Measurements from ENCODE around the gene MAGI1.

The MAGI1 gene

DNA sequence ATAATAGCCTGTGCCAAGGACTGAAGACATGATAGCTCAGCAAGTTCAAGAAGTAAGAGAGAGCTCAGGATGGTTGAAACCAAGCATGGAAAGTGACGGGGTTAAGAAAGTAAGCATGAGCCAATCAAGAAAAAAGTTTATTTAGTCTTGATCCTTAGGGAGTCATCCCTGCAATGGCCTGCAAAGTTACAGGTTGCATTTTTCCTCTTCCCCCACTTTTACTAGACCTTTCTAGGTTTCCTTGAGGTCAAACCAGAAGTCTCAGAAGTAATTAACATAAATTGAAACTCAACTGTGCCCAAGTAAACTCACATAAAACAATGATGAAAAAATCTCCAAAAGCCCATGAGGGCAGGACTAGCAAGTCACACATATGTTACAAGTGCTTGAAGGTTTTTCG is 250.9 kb downstream of the MAGI1 start:
- H3K4me3 ChIP-seq (ENCODE audit: low read depth, low read length) = no peak overlapping the region
- no peak for DNase-seq (ENCODE audit: low read depth)
- TF ChIP-seq, protein P1, sequence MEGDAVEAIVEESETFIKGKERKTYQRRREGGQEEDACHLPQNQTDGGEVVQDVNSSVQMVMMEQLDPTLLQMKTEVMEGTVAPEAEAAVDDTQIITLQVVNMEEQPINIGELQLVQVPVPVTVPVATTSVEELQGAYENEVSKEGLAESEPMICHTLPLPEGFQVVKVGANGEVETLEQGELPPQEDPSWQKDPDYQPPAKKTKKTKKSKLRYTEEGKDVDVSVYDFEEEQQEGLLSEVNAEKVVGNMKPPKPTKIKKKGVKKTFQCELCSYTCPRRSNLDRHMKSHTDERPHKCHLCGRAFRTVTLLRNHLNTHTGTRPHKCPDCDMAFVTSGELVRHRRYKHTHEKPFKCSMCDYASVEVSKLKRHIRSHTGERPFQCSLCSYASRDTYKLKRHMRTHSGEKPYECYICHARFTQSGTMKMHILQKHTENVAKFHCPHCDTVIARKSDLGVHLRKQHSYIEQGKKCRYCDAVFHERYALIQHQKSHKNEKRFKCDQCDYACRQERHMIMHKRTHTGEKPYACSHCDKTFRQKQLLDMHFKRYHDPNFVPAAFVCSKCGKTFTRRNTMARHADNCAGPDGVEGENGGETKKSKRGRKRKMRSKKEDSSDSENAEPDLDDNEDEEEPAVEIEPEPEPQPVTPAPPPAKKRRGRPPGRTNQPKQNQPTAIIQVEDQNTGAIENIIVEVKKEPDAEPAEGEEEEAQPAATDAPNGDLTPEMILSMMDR (conservative IDR thresholded peaks at IDR 0.05; ENCODE audit: low read depth, low read length) = no peak

DNA sequence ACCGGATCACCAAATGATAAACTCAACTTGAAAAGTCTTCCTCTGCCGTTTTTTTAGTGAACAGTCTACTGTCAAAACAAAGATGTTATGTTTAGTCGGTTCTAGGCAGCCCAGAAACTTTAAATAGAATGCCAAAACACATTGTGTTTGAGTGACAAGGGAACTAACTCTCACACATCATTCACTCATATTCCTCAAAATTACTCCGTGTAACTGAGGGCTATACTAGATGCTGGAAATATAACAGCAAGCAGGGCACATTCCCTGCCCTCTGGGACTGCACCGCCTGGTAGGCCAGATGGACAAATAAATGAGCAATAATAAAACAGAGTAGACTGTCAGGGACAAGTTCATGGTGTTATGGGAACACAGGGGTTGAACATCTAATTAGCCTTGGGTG is 251.4 kb downstream of the MAGI1 start:
- H3K4me3 ChIP-seq (ENCODE audit: low read depth, low read length) = no peak overlapping the region
- DNase-seq (ENCODE audit: low read depth) = no peak
- TF ChIP-seq, protein P1 (conservative IDR thresholded peaks at IDR 0.05; ENCODE audit: low read depth, low read length) = no peak

DNA sequence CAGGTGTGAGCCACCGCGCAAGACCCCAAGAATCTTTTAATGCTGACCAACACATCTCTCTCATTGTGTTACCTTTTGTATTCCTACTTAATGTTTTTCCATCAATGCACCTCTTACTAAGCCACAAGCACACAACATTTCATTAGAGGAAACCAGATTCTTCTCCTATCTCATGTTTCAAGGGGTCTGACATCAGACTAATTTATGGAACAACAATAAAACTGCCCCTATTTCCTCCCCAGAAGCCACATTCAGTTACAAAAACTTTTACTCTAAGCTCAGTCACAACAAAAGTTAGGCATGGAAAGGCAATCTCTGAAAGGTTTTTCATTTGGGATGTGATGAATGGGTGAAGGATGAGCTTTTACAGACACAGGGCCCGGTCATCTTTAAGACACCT is 251.8 kb downstream of the MAGI1 start:
- TF ChIP-seq, protein P1 (conservative IDR thresholded peaks at IDR 0.05; ENCODE audit: low read depth, low read length) = no peak
- no peak for DNase-seq (ENCODE audit: low read depth)
- no peak overlapping the region for H3K4me3 ChIP-seq (ENCODE audit: low read depth, low read length)

DNA sequence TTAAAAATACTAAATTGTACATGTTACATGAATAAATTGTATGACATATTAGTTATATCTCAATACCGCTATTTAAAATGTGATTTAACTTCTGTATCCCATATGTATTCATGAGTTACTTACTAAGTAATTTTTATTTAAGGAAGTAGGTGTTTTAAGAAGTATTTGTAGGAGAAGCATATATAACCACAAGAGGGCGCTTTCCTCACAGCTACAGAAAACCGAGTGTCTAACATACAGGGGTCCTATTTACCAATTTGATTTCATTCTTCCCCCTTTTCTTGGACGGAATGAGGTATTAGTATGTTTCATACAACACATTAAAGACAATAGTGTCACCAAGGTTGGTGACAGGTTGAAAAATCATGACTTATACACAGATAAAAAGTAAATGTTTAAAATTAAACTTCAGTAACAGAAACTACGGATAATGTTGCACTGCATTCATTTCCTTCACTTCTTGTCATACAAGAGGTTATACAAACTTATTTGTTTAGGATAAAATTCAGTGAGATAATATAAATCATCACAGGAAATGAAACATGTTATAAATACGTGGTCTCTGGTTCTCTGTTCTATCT is 253.6 kb downstream of the MAGI1 start:
- DNase-seq (ENCODE audit: low read depth) = peak; percentile 87
- TF ChIP-seq, protein P1 (conservative IDR thresholded peaks at IDR 0.05; ENCODE audit: low read depth, low read length) = peak; percentile 64
- H3K4me3 ChIP-seq (ENCODE audit: low read depth, low read length) = no peak overlapping the region

DNA sequence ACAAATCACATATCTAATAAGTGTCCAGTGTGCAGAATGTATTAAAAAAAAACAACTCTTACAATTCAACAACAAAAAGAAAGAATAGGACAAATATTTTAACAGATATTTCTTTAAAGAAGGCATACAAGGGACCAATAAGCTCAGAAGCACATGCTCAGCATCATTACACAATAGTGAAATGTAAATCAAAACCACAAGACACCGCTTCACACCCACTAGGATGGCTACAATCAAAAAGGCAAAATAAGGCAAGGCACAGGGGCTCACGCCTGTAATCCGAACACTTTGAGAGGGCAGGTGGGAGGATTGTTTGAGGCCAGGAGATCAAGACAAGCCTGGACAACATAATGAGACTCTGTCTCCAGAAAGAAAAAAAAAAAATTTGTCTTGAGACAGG is 255.6 kb downstream of the MAGI1 start:
- DNase-seq (ENCODE audit: low read depth) = peak; percentile 40
- TF ChIP-seq, protein P1 (conservative IDR thresholded peaks at IDR 0.05; ENCODE audit: low read depth, low read length) = no peak
- no peak overlapping the region for H3K4me3 ChIP-seq (ENCODE audit: low read depth, low read length)

DNA sequence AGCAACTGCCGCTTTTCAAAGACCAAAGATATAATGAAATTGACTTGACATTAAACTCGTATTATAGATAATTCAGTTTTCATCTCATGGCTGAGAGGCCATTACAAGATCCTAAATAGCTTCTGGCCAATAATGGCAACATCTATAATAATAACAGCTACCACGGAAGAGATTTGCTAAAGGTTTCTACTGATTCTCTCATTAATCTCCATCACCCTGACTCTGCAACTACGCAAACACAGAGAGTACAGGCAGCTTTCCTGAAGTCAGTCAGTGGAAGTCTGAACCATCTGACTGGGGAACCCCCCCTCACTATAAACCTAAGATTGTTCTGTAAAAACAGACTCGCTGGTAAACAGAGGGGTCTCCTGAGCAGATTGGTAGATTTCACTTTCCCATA is 257.1 kb downstream of the MAGI1 start:
- no peak for DNase-seq (ENCODE audit: low read depth)
- H3K4me3 ChIP-seq (ENCODE audit: low read depth, low read length) = no peak overlapping the region
- TF ChIP-seq, protein P1 (conservative IDR thresholded peaks at IDR 0.05; ENCODE audit: low read depth, low read length) = no peak

DNA sequence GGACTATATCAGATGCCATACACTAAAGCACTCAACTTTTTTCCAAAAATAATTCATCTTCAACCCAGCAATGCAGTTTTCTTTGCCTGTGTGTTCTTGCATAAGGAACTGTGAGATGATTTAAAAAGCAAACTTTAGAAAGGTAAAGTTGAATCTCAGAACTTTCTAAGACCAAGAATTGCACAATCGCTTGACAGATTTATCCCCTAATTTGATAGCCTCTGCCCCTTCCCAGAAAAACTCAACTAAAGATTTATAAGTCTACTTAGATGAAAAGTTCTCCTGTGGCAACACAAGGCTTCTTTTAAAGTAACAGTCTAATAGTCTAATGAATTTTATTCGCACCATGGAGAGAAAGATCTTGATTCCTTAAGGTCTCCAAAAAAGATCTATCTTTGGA is 259.3 kb downstream of the MAGI1 start:
- no peak overlapping the region for H3K4me3 ChIP-seq (ENCODE audit: low read depth, low read length)
- TF ChIP-seq, protein P1 (conservative IDR thresholded peaks at IDR 0.05; ENCODE audit: low read depth, low read length) = no peak
- no peak for DNase-seq (ENCODE audit: low read depth)

Measured in choroid plexus epithelial cell (primary cell).